Motor neuron (in vitro differentiated cells): ENCODE data around the gene TLL1. TPM values are rescaled to one million over a fixed set of nuclear protein-coding genes. Genes with fewer than 3 reads are reported as not detected.

Experiments used
- ATAC-seq, 8 experiments: fragments of 200-7000 bp; cut with Tn5 transposase; replicated peaks in 6 of 8; 2 replicates each; pipeline ENCODE4 v1.8.0; 2021; ENCODE audit warnings: mild to moderate bottlenecking in 8 of 8, moderate library complexity in 8 of 8
- H3K27ac ChIP-seq, 2 donors: fragments of 250-450 bp; sonication (Bioruptor Pico); 2 replicates each; pipeline ENCODE4 v1.9.0; 2021; ENCODE audit warnings: antibody characterized with exemption in 2 of 2, mild to moderate bottlenecking in 2 of 2, moderate library complexity in 1 of 2
- H3K4me1 ChIP-seq, 2 donors: fragments of 250-450 bp; sonication (Bioruptor Pico); replicated peaks in 1 of 2; 2 replicates each; pipeline ENCODE4 v1.6.1; 2021; ENCODE audit warnings: antibody characterized with exemption in 2 of 2, mild to moderate bottlenecking in 2 of 2, moderate library complexity in 1 of 2
- H3K4me3 ChIP-seq, 5 donors: fragments of 250-450 bp; sonication (Bioruptor Pico); 2 replicates each; pipeline ENCODE4 v1.9.0; 2021; ENCODE audit warnings: antibody characterized with exemption in 5 of 5, mild to moderate bottlenecking in 5 of 5, moderate library complexity in 4 of 5
- WGBS, 10 experiments: fragments of 450-650 bp; shearing (Covaris generic); methylation state at CpG; one replicate each; pipeline ENCODE4 v1.0.0; 2022; 5-methylcytosine and 5-hydroxymethylcytosine counted together
- in situ Hi-C, 9 experiments: fragments of 400-800 bp; cut with MboI; loops; one replicate each; pipeline ENCODE4 v1.15.0; 2021; ENCODE audit warnings: low sequenced_read_pairs in 9 of 9, low pct_unique_long_range_greater_than_20kb in 2 of 9; ENCODE audit not compliant: unreplicated experiment in 9 of 9
- total RNA-seq, 8 experiments: library from RNA; unstranded; fragments of 300-600 nt; gene quantifications; 2 replicates each; pipeline versions ENCODE4 v1.2.3 to v1.2.4, GENCODE V29; 2022

The TLL1 gene
- total RNA-seq, 8 experiments from 2014 or later, result 0.05 to 0.36 (median 0.13) TPM; not detected in 2

DNA sequence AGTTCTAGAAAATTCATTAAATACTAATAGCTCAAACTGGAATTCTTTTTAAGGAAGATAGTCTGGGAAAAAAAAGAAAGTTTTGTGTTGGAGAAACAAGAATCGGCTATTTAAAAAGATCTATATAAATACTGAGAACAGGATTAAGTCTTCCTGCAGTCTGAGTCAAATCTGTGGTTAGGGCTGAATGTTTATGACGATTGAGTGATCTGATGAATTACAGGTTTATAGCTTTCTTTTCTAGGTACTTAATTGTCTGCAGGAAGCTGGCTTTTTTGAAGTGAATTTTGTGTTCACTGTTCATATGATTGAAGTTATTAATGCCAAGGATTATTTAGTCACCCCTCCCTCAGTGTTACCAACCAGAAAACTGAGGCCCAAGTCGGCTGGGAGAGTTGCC is 42.2 kb downstream of the TLL1 start:
- ATAC-seq, result no peak
- 0 to 100% (median 59%) methylated on average over 1 to 3 of the region's 3 CpGs for WGBS, 10 experiments
- in situ Hi-C loops, result no loop called here

GRCh38 chr4:165921546-165921945 is 48.5 kb downstream of the TLL1 start:
- Histone ChIP-seq H3K4me1 (no peaks in the 10 kb centered on the region), H3K4me3 (no peak overlapping the region), H3K27ac (no peak overlapping the region)
- 0 to 87% (median 63%) methylated on average over 2 to 3 of the region's 3 CpGs; no CpG with 5 or more reads in 1 of the 10 experiments for WGBS, 10 experiments
- in situ Hi-C loops, result no loop called here
- ATAC-seq, result no peak

More for the DNA sequence above, 42.2 kb downstream of the TLL1 start:
- Histone ChIP-seq H3K27ac (no peak overlapping the region), H3K4me1 (no peaks in the 10 kb centered on the region), H3K4me3 (no peak overlapping the region)

- no peak overlapping the region for H3K27ac ChIP-seq
- in situ Hi-C loops, result no loop called here
- H3K4me3 ChIP-seq, result no peak overlapping the region
- no peak for ATAC-seq
- no peaks in the 10 kb centered on the region for H3K4me1 ChIP-seq
Observed at GRCh38 chr4:165922747-165923146, 49.7 kb downstream of the TLL1 start.

GRCh38 chr4:165926307-165926706 is 53.3 kb downstream of the TLL1 start:
- Histone ChIP-seq H3K4me1 (no peaks in the 10 kb centered on the region), H3K27ac (no peak overlapping the region), H3K4me3 (no peak overlapping the region)
- in situ Hi-C loops, result no loop called here
- ATAC-seq, result no peak
- WGBS, 10 experiments, result 11 to 100% (median 77%) methylated on average over 1 to 6 of the region's 6 CpGs

DNA sequence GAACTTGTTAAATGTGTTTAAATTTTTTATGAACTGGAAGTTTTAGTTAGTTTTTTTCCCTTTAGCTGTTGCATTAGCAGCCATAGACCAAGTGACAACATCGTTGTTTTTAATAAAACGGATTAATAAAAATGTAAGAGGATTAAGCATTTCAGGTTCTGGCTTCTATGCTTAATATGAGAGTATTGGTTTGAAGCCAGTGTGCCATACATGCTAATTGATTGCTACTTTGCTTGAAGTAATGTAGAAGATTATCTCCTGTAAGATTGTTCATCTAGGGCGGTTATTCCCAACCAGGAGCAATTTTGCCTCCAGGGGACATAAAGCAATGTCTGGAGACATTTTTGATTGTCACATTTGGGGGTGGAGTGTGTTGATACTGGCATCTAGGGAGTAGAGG is 54.3 kb downstream of the TLL1 start:
- in situ Hi-C loops, result no loop called here
- no peak for ATAC-seq
- H3K4me3 ChIP-seq, result no peak overlapping the region
- no peak overlapping the region for H3K27ac ChIP-seq
- 0 to 100% (median 85%) methylated on average over 2 to 3 of the region's 3 CpGs; no CpG with 5 or more reads in 1 of the 10 experiments for WGBS, 10 experiments
- no peaks in the 10 kb centered on the region for H3K4me1 ChIP-seq

DNA sequence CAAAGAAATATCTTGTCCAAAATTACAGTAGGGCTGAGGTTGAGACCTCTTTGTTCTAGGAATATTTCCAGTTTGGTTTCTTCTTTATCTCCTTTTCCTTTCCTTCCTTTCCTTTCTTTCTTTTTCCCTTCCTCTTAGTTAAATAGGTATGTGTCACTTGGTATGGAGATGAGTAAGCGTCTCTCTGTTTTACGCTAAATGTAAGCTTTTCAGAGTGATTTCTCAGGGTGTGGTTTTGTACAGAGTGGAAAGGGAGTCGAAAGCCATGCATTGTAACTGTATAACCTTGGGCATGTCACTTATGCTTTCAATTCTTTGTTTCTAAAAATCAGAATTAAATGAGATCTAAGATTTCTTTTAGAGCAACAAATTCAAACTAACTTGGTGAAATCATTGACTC is 54.8 kb downstream of the TLL1 start:
- ATAC-seq, result no peak
- in situ Hi-C loops, result no loop called here
- Histone ChIP-seq H3K27ac (no peak overlapping the region), H3K4me1 (no peaks in the 10 kb centered on the region), H3K4me3 (no peak overlapping the region)
- WGBS, 10 experiments, result 21 to 91% (median 64%) methylated on average over 2 to 3 of the region's 3 CpGs; no CpG with 5 or more reads in 3 of the 10 experiments

DNA sequence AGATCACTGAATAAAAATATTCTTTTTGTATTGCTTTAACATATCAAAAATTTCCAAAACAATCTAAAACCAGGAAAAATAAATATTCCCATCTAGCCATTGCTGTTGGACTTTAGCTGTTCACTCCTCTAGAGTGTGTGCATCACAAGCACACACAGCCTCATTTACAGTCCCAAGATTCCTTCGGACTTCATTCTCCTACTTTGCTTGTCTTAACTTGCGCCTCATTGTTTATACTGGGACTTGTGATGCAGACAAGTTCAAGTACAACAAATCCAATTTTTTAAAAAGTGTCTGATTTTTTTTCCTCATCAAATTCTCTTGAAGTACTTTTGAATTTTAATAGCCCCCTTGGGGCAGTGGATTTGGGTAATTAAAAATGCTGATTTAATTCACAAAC is 55.6 kb downstream of the TLL1 start:
- WGBS, 10 experiments, result 0 to 100% (median 94%) methylated on average over 1 to 2 of the region's 2 CpGs; no CpG with 5 or more reads in 2 of the 10 experiments
- no peak for ATAC-seq

GRCh38 chr4:165929662-165930061 is 56.6 kb downstream of the TLL1 start:
- in situ Hi-C loops, result no loop called here
- 0 to 100% (median 81%) methylated on average over 1 to 2 of the region's 2 CpGs for WGBS, 10 experiments
- H3K4me3 ChIP-seq, result no peak overlapping the region
- ATAC-seq, result no peak
- no peak overlapping the region for H3K27ac ChIP-seq
- no peaks in the 10 kb centered on the region for H3K4me1 ChIP-seq

More for the DNA sequence above, 55.6 kb downstream of the TLL1 start:
- Histone ChIP-seq H3K27ac (no peak overlapping the region), H3K4me3 (no peak overlapping the region), H3K4me1 (no peaks in the 10 kb centered on the region)
- in situ Hi-C loops, result no loop called here

DNA sequence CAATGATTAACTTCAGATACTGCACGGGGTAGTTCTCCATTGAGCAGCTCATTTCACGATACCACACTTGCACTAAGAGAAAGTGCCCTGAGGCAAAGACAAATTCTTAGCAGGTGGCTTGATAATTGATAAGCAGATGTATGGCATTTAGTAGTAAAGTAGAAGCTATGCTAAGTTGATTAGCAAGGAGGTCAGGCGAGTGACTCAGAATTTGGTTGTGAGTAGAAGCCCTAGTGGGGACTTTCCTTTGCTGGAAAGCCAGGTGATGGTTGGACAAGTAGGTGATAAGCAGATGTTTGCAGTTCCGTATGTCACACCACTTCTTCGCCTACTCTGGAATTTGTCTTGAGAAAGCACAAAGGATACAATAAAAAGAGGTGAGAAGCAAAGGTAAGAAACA is 58.7 kb downstream of the TLL1 start:
- in situ Hi-C loops, result no loop called here
- 17 to 90% (median 80%) methylated on average over 1 to 5 of the region's 5 CpGs; no CpG with 5 or more reads in 2 of the 10 experiments for WGBS, 10 experiments
- Histone ChIP-seq H3K4me1 (no peaks in the 10 kb centered on the region), H3K27ac (no peak overlapping the region), H3K4me3 (no peak overlapping the region)
- ATAC-seq, result no peak

GRCh38 chr4:165944900-165945299 is 71.9 kb downstream of the TLL1 start:
- Histone ChIP-seq H3K4me1 (no peaks in the 10 kb centered on the region), H3K27ac (no peak overlapping the region), H3K4me3 (no peak overlapping the region)
- 11 to 100% (median 86%) methylated on average over 2 to 4 of the region's 4 CpGs; no CpG with 5 or more reads in 1 of the 10 experiments for WGBS, 10 experiments
- ATAC-seq, result no peak
- in situ Hi-C loops, result no loop called here

DNA sequence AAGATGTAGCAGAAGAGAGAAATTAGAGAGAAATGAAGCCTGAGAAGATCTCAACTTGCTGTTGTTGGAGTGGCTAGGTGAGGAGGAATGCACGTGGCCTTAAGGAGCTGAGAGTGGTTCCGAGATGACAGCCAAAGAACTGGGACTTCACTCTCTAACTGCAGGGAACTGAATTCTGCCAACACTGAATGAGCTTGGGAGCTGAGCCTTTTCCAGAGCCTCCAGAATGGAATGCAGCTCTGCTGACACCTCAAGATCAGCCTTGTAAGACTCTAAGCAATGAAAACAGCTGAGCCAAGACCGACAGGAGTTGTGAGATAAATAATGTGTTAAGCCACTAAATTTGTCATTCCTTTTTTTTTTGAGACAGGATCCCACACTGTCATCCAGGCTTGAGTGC is 73.0 kb downstream of the TLL1 start:
- Histone ChIP-seq H3K4me3 (no peak overlapping the region), H3K4me1 (no peaks in the 10 kb centered on the region), H3K27ac (no peak overlapping the region)
- WGBS, 10 experiments, result 0 to 88% (median 67%) methylated on average over 1 to 3 of the region's 3 CpGs; no CpG with 5 or more reads in 3 of the 10 experiments
- no peak for ATAC-seq
- in situ Hi-C loops, result no loop called here

- in situ Hi-C loops, result no loop called here
- H3K4me3 ChIP-seq, result no peak overlapping the region
- WGBS, 10 experiments, result 4 to 100% (median 70%) methylated on average over 1 to 3 of the region's 3 CpGs; no CpG with 5 or more reads in 2 of the 10 experiments
- ATAC-seq, result no peak
- H3K27ac ChIP-seq, result no peak overlapping the region
- H3K4me1 ChIP-seq, result no peaks in the 10 kb centered on the region
Observed at GRCh38 chr4:165947019-165947418, 74.0 kb downstream of the TLL1 start.

DNA sequence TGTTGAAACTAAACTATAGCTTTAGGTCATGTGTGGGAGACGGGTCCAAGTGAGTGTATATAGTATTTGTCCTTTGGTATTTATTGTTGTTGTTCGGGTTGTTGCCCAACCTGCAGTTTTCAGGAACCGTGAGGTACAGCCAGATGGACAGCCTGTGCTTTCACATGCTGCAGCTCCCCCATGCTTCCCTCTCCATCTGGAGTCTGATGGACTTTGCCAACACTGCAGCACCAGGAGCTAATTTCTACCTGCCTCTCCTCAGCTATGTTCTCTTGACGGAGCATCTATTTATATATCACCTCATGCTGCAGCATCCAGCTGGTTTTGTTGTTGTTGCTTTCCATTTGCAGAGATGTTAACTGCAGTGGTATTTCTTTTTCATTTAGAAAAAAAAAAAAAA is 80.1 kb downstream of the TLL1 start:
- in situ Hi-C loops, result no loop called here
- 0 to 86% (median 46%) methylated on average over 1 to 4 of the region's 4 CpGs; no CpG with 5 or more reads in 3 of the 10 experiments for WGBS, 10 experiments
- no peak for ATAC-seq
- Histone ChIP-seq H3K27ac (no peak overlapping the region), H3K4me1 (no peaks in the 10 kb centered on the region), H3K4me3 (no peak overlapping the region)

DNA sequence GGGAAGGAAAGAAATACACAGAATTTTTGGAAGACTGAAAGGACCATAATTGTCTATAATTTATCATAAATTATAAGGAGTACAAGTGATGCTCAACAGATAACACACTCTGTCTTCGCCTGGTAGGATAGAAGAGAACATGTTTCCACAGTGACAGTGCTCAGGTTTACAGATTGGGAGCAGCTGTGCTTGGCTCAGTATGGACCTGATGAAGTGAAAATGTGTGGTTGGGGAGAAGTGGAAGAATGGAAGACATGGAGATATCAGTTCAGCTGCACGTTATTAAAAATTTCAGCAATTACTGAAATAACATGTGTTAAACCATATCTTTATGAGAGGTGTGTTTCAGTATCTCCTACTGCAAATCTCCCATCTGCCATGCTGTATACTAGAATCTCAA is 90.6 kb downstream of the TLL1 start:
- WGBS, 10 experiments, result 0 to 94% (median 58%) methylated on average over 1 to 2 of the region's 2 CpGs; no CpG with 5 or more reads in 4 of the 10 experiments
- Histone ChIP-seq H3K27ac (no peak overlapping the region), H3K4me3 (no peak overlapping the region), H3K4me1 (no peaks in the 10 kb centered on the region)
- ATAC-seq, result no peak
- in situ Hi-C loops, result no loop called here
